H9 (cell line): ENCODE results near the gene LUZP2. TPM values are rescaled to one million over a fixed set of nuclear protein-coding genes. Genes with fewer than 3 reads are reported as not detected.

Experiments used
- DNase-seq: peaks from one replicate; pipeline ENCODE4 v3.0.0-alpha.2; 2017
- H2AFZ ChIP-seq: one replicate; pipeline ENCODE4 v1.6.1; 2013; ENCODE audit warnings: mild to moderate bottlenecking, low read length, control low read depth, moderate library complexity
- H2AK5ac ChIP-seq: 2 replicates; pipeline ENCODE4 v1.6.1; 2013; ENCODE audit warnings: low read length, control low read depth, mixed read lengths; ENCODE audit not compliant: insufficient read length
- H2BK120ac ChIP-seq: one replicate; pipeline ENCODE4 v1.6.1; 2013; ENCODE audit warnings: low read depth, mild to moderate bottlenecking, low read length, control low read depth, inconsistent platforms; ENCODE audit not compliant: poor library complexity, severe bottlenecking
- H2BK12ac ChIP-seq: 2 replicates; pipeline ENCODE4 v1.6.1; 2013; ENCODE audit warnings: low read length, control low read depth, mixed read lengths, low read depth; ENCODE audit not compliant: insufficient read length
- H2BK15ac ChIP-seq: 2 replicates; pipeline ENCODE4 v1.6.1; 2013; ENCODE audit warnings: low read depth, low read length, control low read depth
- H2BK20ac ChIP-seq: one replicate; pipeline ENCODE4 v1.6.1; 2013; ENCODE audit warnings: low read depth, mild to moderate bottlenecking, low read length, control low read depth, inconsistent platforms; ENCODE audit not compliant: poor library complexity, severe bottlenecking
- H2BK5ac ChIP-seq: 2 replicates; pipeline ENCODE4 v1.6.1; 2013; ENCODE audit warnings: low read length, control low read depth, mixed read lengths; ENCODE audit not compliant: insufficient read length
- H3K14ac ChIP-seq: 2 replicates; pipeline ENCODE4 v1.6.1; 2013; ENCODE audit warnings: low read length, control low read depth; ENCODE audit not compliant: insufficient read depth
- H3K18ac ChIP-seq: 2 replicates; pipeline ENCODE4 v1.6.1; 2013; ENCODE audit warnings: low read depth, mild to moderate bottlenecking, mixed read lengths, low read length, control low read depth; ENCODE audit not compliant: insufficient read length
- H3K23ac ChIP-seq: 2 replicates; pipeline ENCODE4 v1.6.1; 2013; ENCODE audit warnings: low read length, control low read depth, mixed read lengths, low read depth; ENCODE audit not compliant: insufficient read length
- H3K23me2 ChIP-seq: 2 replicates; pipeline ENCODE4 v1.6.1; 2013; ENCODE audit warnings: low read depth, mild to moderate bottlenecking, mixed read lengths, low read length, control low read depth; ENCODE audit not compliant: insufficient read length, poor library complexity, severe bottlenecking
- H3K27ac ChIP-seq: 2 replicates; pipeline ENCODE4 v1.5.1; 2013; ENCODE audit warnings: low read length, control low read depth, mixed read lengths, low read depth; ENCODE audit not compliant: insufficient read length
- H3K27me3 ChIP-seq: 2 replicates; pipeline ENCODE4 v1.6.1; 2013; ENCODE audit warnings: low read length, control low read depth, inconsistent platforms; ENCODE audit not compliant: insufficient read depth
- H3K4ac ChIP-seq: 2 replicates; pipeline ENCODE4 v1.6.1; 2013; ENCODE audit warnings: low read depth, mild to moderate bottlenecking, control low read depth, inconsistent platforms, low read length, moderate library complexity
- H3K4me1 ChIP-seq: 2 replicates; pipeline ENCODE4 v1.6.1; 2013; ENCODE audit warnings: low read length, control low read depth, inconsistent platforms; ENCODE audit not compliant: insufficient read depth
- H3K4me2 ChIP-seq: 2 replicates; pipeline ENCODE4 v1.6.1; 2013; ENCODE audit warnings: low read length, control low read depth, mixed read lengths; ENCODE audit not compliant: insufficient read length, insufficient read depth
- H3K56ac ChIP-seq: 2 replicates; pipeline ENCODE4 v1.6.1; 2013; ENCODE audit warnings: low read depth, mild to moderate bottlenecking, mixed read lengths, low read length, control low read depth; ENCODE audit not compliant: insufficient read length
- H3K79me1 ChIP-seq: 2 replicates; pipeline ENCODE4 v1.6.1; 2013; ENCODE audit warnings: low read depth, mild to moderate bottlenecking, moderate library complexity, low read length, control low read depth, inconsistent platforms; ENCODE audit not compliant: insufficient read depth, poor library complexity, severe bottlenecking
- H3K79me2 ChIP-seq: 2 replicates; pipeline ENCODE4 v1.6.1; 2013; ENCODE audit warnings: low read length, control low read depth, inconsistent platforms; ENCODE audit not compliant: insufficient read depth
- H3K9ac ChIP-seq: 2 replicates; pipeline ENCODE4 v1.6.1; 2013; ENCODE audit warnings: low read length, control low read depth, mixed read lengths; ENCODE audit not compliant: insufficient read length; ENCODE audit errors: extremely low read depth
- H3K9me3 ChIP-seq: one replicate; pipeline ENCODE4 v1.6.1; 2013; ENCODE audit warnings: low read depth, low read length, inconsistent platforms; ENCODE audit not compliant: control insufficient read depth
- H3T11ph ChIP-seq: one replicate; pipeline ENCODE4 v1.6.1; 2013; ENCODE audit warnings: mild to moderate bottlenecking, low read length, control low read depth, inconsistent platforms
- H4K20me1 ChIP-seq: one replicate; pipeline ENCODE4 v1.6.1; 2013; ENCODE audit not compliant: control insufficient read depth, insufficient read length, insufficient read depth
- H4K5ac ChIP-seq: 2 replicates; pipeline ENCODE4 v1.6.1; 2013; ENCODE audit warnings: low read depth, mild to moderate bottlenecking, mixed read lengths, low read length, control low read depth; ENCODE audit not compliant: insufficient read length
- H4K8ac ChIP-seq: replicated peaks from 2 replicates; pipeline ENCODE4 v1.6.1; 2013; ENCODE audit warnings: low read length, control low read depth, mixed read lengths, low read depth; ENCODE audit not compliant: insufficient read length
- H4K91ac ChIP-seq: 2 replicates; pipeline ENCODE4 v1.6.1; 2013; ENCODE audit warnings: low read depth, mild to moderate bottlenecking, moderate library complexity, mixed read lengths, low read length, control low read depth; ENCODE audit not compliant: insufficient read length
- H3K27ac Mint-ChIP-seq, 3 experiments: 2 replicates in 2 of 3; 3 replicates in 1 of 3; pipeline ENCODE4 v1.8.0; 2020 to 2021; ENCODE audit warnings: mixed read lengths in 3 of 3, mild to moderate bottlenecking in 1 of 3, moderate library complexity in 1 of 3
- H3K27me3 Mint-ChIP-seq: 2 replicates; pipeline ENCODE4 v1.8.0; 2021; ENCODE audit warnings: low read depth, mild to moderate bottlenecking, moderate library complexity, mixed read lengths
- H3K36me3 Mint-ChIP-seq, 3 experiments: 2 replicates in 2 of 3; 3 replicates in 1 of 3; pipeline ENCODE4 v1.8.0; 2020 to 2021; ENCODE audit warnings: low read depth in 3 of 3, mixed read lengths in 3 of 3; ENCODE audit not compliant: insufficient read depth in 1 of 3
- H3K4me1 Mint-ChIP-seq, 2 experiments: 2 replicates each; pipeline ENCODE4 v1.8.0; 2020; ENCODE audit warnings: mixed read lengths in 2 of 2
- H3K4me3 Mint-ChIP-seq, 2 experiments: 2 replicates in 1 of 2; 3 replicates in 1 of 2; pipeline ENCODE4 v1.8.0; 2020 to 2021; ENCODE audit warnings: mild to moderate bottlenecking in 2 of 2, mixed read lengths in 2 of 2, moderate library complexity in 1 of 2
- H3K9me3 Mint-ChIP-seq, 2 experiments: 2 replicates in 1 of 2; 3 replicates in 1 of 2; pipeline ENCODE4 v1.8.0; 2020; ENCODE audit warnings: mild to moderate bottlenecking in 2 of 2, mixed read lengths in 2 of 2, moderate library complexity in 1 of 2
- CTCF ChIP-seq: fragments of 200-600 bp; sonication (generic); conservative IDR thresholded peaks from 3 replicates; pipeline ENCODE4 v1.8.0; 2021; ENCODE audit warnings: antibody characterized with exemption, mild to moderate bottlenecking
- WGBS: extraction: QIAGEN DNeasy Blood & Tissue Kit; methylation state at CpG from one replicate; pipeline ENCODE4 v1.1.7; 2013; ENCODE audit warnings: missing lambda C conversion rate, low lambda C conversion rate, mixed read lengths; ENCODE audit not compliant: insufficient read length; ENCODE audit errors: extremely low coverage; 5-methylcytosine and 5-hydroxymethylcytosine counted together
- total RNA-seq: library from RNA; stranded (reverse); gene quantifications from 2 replicates; pipeline ENCODE4 v1.2.1, GENCODE V29; 2021

The LUZP2 gene
- total RNA-seq, 1 experiment from 2014 or later, result 25.4 TPM

- Histone ChIP-seq H3K79me2 (no peaks in the 10 kb centered on the region), H3K9ac (no peak overlapping the region), H2AK5ac (no peak overlapping the region), H3K79me1 (no peaks in the 10 kb centered on the region), H4K5ac (no peak overlapping the region), H3K23me2 (no peaks in the 10 kb centered on the region), H2BK120ac (no peak overlapping the region), H2BK15ac (no peak overlapping the region), H3K4me2 (no peak overlapping the region), H2BK12ac (no peak overlapping the region), H3K56ac (no peak overlapping the region), H4K8ac (no peak overlapping the region), H3K4me1 (no peaks in the 10 kb centered on the region; the same call in 1 of the 2 replicates), H4K91ac (no peak overlapping the region), H3K18ac (no peak overlapping the region), H2BK5ac (no peak overlapping the region), H3K23ac (no peak overlapping the region), H3K14ac (no peak overlapping the region), H2AFZ (no peak overlapping the region), H3K27me3 (no peaks in the 10 kb centered on the region), H3K9me3 (no peaks in the 10 kb centered on the region), H3T11ph (no peak overlapping the region), H3K27ac (no peak overlapping the region), H3K4ac (no peak overlapping the region), H4K20me1 (no peaks in the 10 kb centered on the region), H2BK20ac (no peak overlapping the region)
- Mint-ChIP-seq H3K27ac (peak overlapping the region; percentile 7 to 77 (median 55); a peak in 3 of 7 replicates), H3K4me1 (peaks cover 11 to 24% of the 10 kb centered on the region in 2 experiments), H3K36me3 (peaks cover 0 to 8% (median 6%) of the 10 kb centered on the region in 3 experiments; a peak in 5 of 7 replicates), H3K4me3 (no peak overlapping the region), H3K27me3 (no peaks in the 10 kb centered on the region), H3K9me3 (no peaks in the 10 kb centered on the region)
- no peak for DNase-seq
- no CpG with 5 or more reads among the region's 5 CpGs for WGBS
- no peak for TF ChIP-seq CTCF
These were observed 138.9 kb downstream of the LUZP2 start for GRCh38 chr11:24635588-24636290.
